BE2C (cell line): Measurements from ENCODE around the gene PFKFB4.

Experiments used
- DNase-seq: peaks from one replicate; pipeline ENCODE4 v3.0.0-alpha.2; 2020
- H3K27me3 ChIP-seq: fragments of 250-450 bp; sonication (Bioruptor Pico); 2 replicates; pipeline ENCODE4 v1.5.1; 2020; ENCODE audit warnings: mild to moderate bottlenecking
- H3K36me3 ChIP-seq: fragments of 250-450 bp; sonication (Bioruptor Pico); 2 replicates; pipeline ENCODE4 v1.5.1; 2020; ENCODE audit warnings: mild to moderate bottlenecking
- H3K4me1 ChIP-seq: fragments of 250-450 bp; sonication (Bioruptor Pico); 2 replicates; pipeline ENCODE4 v1.5.1; 2020
- H3K4me3 ChIP-seq: 2 replicates; pipeline ENCODE4 v1.5.1; 2011; ENCODE audit warnings: low read depth, low read length
- H3K9me3 ChIP-seq: fragments of 250-450 bp; sonication (Bioruptor Pico); 2 replicates; pipeline ENCODE4 v1.5.1; 2020
- TF ChIP-seq, protein P1 (sequence below): IDR thresholded peaks from 2 replicates; pipeline ENCODE4 v1.5.1; 2012; ENCODE audit warnings: mild to moderate bottlenecking, low read depth, low read length

PFKFB4 gene

DNA sequence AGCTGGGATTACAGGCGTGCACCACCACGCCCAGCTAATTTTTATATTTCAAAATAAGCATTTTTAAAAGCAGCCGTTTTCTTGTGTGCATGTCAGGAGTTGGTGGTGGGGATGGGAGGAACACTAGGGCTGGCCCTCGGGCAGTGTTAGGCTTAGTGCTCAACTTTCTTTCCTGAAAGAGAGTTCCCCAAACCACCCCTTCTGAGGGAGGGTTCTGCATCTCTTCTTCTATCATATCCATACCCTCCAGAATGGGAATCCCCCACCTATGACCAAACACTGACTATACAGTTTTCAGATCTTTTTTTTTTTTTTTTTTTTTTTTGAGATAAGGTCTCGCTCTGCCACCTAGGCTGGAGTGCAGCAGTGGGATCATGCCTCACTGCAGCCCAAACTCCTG lies 12.5 kb downstream of the PFKFB4 start:
- H3K36me3 ChIP-seq = no peaks in the 10 kb centered on the region
- no peak overlapping the region for H3K4me3 ChIP-seq
- no peak for DNase-seq
- TF ChIP-seq, protein P1, sequence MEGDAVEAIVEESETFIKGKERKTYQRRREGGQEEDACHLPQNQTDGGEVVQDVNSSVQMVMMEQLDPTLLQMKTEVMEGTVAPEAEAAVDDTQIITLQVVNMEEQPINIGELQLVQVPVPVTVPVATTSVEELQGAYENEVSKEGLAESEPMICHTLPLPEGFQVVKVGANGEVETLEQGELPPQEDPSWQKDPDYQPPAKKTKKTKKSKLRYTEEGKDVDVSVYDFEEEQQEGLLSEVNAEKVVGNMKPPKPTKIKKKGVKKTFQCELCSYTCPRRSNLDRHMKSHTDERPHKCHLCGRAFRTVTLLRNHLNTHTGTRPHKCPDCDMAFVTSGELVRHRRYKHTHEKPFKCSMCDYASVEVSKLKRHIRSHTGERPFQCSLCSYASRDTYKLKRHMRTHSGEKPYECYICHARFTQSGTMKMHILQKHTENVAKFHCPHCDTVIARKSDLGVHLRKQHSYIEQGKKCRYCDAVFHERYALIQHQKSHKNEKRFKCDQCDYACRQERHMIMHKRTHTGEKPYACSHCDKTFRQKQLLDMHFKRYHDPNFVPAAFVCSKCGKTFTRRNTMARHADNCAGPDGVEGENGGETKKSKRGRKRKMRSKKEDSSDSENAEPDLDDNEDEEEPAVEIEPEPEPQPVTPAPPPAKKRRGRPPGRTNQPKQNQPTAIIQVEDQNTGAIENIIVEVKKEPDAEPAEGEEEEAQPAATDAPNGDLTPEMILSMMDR = no peak
- H3K4me1 ChIP-seq = no peaks in the 10 kb centered on the region; the same call in 1 of the 2 replicates
- H3K27me3 ChIP-seq = no peaks in the 10 kb centered on the region
- H3K9me3 ChIP-seq = no peaks in the 10 kb centered on the region

GRCh38 chr3:48543271-48543866 lies 13.2 kb downstream of the PFKFB4 start:
- H3K36me3 ChIP-seq = no peaks in the 10 kb centered on the region
- H3K4me3 ChIP-seq = no peak overlapping the region
- H3K27me3 ChIP-seq = no peaks in the 10 kb centered on the region
- H3K9me3 ChIP-seq = no peaks in the 10 kb centered on the region
- DNase-seq = peak; percentile 56
- no peaks in the 10 kb centered on the region; the same call in 1 of the 2 replicates for H3K4me1 ChIP-seq
- TF ChIP-seq, protein P1 = no peak

- TF ChIP-seq, protein P1 = no peak
- H3K4me1 ChIP-seq = no peaks in the 10 kb centered on the region; the same call in 1 of the 2 replicates
- H3K9me3 ChIP-seq = no peaks in the 10 kb centered on the region
- H3K36me3 ChIP-seq = no peaks in the 10 kb centered on the region
- H3K4me3 ChIP-seq = no peak overlapping the region
- no peak for DNase-seq
- no peaks in the 10 kb centered on the region for H3K27me3 ChIP-seq
These were observed 18.2 kb downstream of the PFKFB4 start for GRCh38 chr3:48538451-48538850.

GRCh38 chr3:48536785-48537184 lies 19.8 kb downstream of the PFKFB4 start:
- Histone ChIP-seq H3K4me1 (no peaks in the 10 kb centered on the region), H3K36me3 (no peaks in the 10 kb centered on the region), H3K4me3 (no peak overlapping the region), H3K27me3 (no peaks in the 10 kb centered on the region), H3K9me3 (no peaks in the 10 kb centered on the region)
- no peak for DNase-seq
- TF ChIP-seq, protein P1 = no peak

DNA sequence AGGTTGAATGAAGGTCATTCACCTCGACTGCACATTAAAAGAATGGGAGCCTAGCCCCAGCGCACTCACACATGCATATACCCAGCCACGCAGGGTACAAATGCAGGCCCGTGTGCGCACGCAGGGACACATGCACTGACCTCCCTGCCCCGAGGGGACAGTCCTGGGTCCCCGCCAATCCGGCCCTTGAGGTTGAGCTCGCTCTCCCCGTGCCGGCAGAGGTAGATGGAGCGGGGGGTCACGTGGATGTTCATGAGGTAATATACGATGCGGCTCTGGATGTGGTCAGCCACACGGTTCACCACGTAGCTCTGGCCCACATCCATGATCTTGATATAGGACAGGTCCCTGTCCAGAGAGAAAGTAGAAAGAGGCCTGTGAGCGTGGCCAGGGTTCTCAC lies 20.5 kb downstream of the PFKFB4 start:
- no peak for DNase-seq
- Histone ChIP-seq H3K4me1 (no peaks in the 10 kb centered on the region), H3K27me3 (no peaks in the 10 kb centered on the region), H3K4me3 (no peak overlapping the region), H3K9me3 (no peaks in the 10 kb centered on the region), H3K36me3 (no peaks in the 10 kb centered on the region)
- TF ChIP-seq, protein P1 = no peak

DNA sequence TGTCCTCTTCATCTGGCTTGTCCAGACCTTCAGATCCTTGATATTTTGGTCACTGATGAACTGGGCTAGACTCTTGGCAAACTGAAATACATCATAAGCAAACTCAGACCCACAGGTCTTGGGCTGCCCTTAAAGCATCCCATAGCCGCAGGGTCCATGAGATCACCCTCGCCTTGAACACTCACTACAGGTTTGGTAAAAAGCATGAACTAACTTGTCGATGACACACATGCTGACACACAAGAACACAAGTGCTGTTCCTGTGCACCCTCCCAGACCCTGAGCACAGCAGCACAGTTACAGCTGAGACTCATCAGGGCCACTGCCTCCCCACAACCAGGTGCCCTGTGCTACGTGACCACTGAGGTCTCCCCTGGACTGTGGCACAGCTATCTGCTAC lies 21.0 kb downstream of the PFKFB4 start:
- Histone ChIP-seq H3K36me3 (no peaks in the 10 kb centered on the region), H3K4me3 (no peak overlapping the region), H3K4me1 (no peaks in the 10 kb centered on the region), H3K27me3 (no peaks in the 10 kb centered on the region), H3K9me3 (no peaks in the 10 kb centered on the region)
- TF ChIP-seq, protein P1 = no peak
- no peak for DNase-seq
